Heart left ventricle (tissue), 13 donors: ENCODE results near the gene AGT.

Experiments used
- CTCF ChIP-seq, 12 donors: fragments of 200-600 bp; sonication (generic) in 4 of 12; IDR thresholded peaks; one replicate each; pipeline versions ENCODE4 v1.5.0 to v1.8.0; 2018 to 2022; ENCODE audit warnings: antibody characterized with exemption in 12 of 12, mild to moderate bottlenecking in 5 of 12
- POLR2A ChIP-seq, 2 donors: fragments of 450-650 bp; IDR thresholded peaks; one replicate each; pipeline ENCODE4 v1.6.1; 2017; ENCODE audit warnings: antibody characterized with exemption in 2 of 2, mild to moderate bottlenecking in 2 of 2, moderate library complexity in 2 of 2
- donor health status: ischemic (EF 13 %, LVEDD 7.1; RV severe dilation, severe dysfunction).
- donor health status: DM: no; HTN: yes; CAD: no.
- donor health status: DM: no; HTN: no; CAD: no.
- donor health status: ischemic (EF 25% LVEDD 6.9; RV normal size, moderate dysfunction).
- donor health status: ischemic (EF 25% LVEDD 5.7; RV mildly dilated, moderate dysfunction).
- donor health status: ischemic (EF 35%, LVEDD 5.7; RV mildly dilated, moderate dysfunction).
- donor health status: nonischemic (EF 11% LVEDD 7.7; RV severe dilation, severe dysfunction).
- donor health status: DM: yes; HTN: yes; CAD: no.
- donor health status: PGD.
- donor health status: ischemic (EF 29% LVEDD 5.4; RV normal size, mild dysfunction).
- donor health status: nonischemic (EF 23%, LVEDD 6.1; RV moderate dilation, normal function).

- TF ChIP-seq CTCF (IDR thresholded peaks at IDR 0.05) (no peak), POLR2A (IDR thresholded peaks at IDR 0.05) (no peak)
Measured at GRCh38 chr1:230690101-230690500, 23.8 kb downstream of the AGT start.
